Vagina (tissue), 2 donors: ENCODE measurements around the gene GEMIN7. TPM values are rescaled to one million over a fixed set of nuclear protein-coding genes. Genes with fewer than 3 reads are reported as not detected.

ENCODE experiments used
- DNase-seq, 2 donors: peaks; one replicate each; pipeline ENCODE4 v3.0.0-alpha.2; 2017; ENCODE audit errors: extremely low spot score in 2 of 2
- H3K27ac ChIP-seq: fragments of 200-600 bp; sonication (generic); one replicate; pipeline ENCODE4 v1.5.1; 2019
- H3K27me3 ChIP-seq: fragments of 200-600 bp; sonication (generic); one replicate; pipeline ENCODE4 v1.5.1; 2019
- H3K36me3 ChIP-seq, 2 donors: fragments of 200-600 bp; sonication (generic); one replicate each; pipeline ENCODE4 v1.5.1; 2017 to 2019
- H3K4me1 ChIP-seq: fragments of 200-600 bp; sonication (generic); one replicate; pipeline ENCODE4 v1.5.1; 2019
- H3K4me3 ChIP-seq, 2 donors: fragments of 200-600 bp; sonication (generic); 1 replicate in 1 of 2; 2 replicates in 1 of 2; pipeline ENCODE4 v1.5.1; 2016 to 2019
- H3K9me3 ChIP-seq: fragments of 200-600 bp; sonication (generic); one replicate; pipeline ENCODE4 v1.5.1; 2019
- CTCF ChIP-seq, 3 experiments: fragments of 450-650 bp in 2 of 3; fragments of 200-600 bp in 1 of 3; sonication (generic) in 1 of 3; IDR thresholded peaks; one replicate each; pipeline ENCODE4 v1.5.1; 2017 to 2019; ENCODE audit warnings: antibody characterized with exemption in 3 of 3, mild to moderate bottlenecking in 2 of 3, moderate library complexity in 2 of 3
- POLR2A ChIP-seq, 2 donors: fragments of 450-650 bp; IDR thresholded peaks; one replicate each; pipeline ENCODE4 v1.6.1; 2017; ENCODE audit warnings: antibody characterized with exemption in 2 of 2, mild to moderate bottlenecking in 2 of 2, moderate library complexity in 2 of 2
- POLR2AphosphoS5 ChIP-seq, 2 donors: sonication (generic); formaldehyde crosslinking; IDR thresholded peaks; one replicate each; pipeline ENCODE4 v1.9.0; 2017; ENCODE audit warnings: antibody characterized with exemption in 2 of 2, mild to moderate bottlenecking in 2 of 2, low read depth in 1 of 2; ENCODE audit not compliant: insufficient read depth in 1 of 2
- intact Hi-C: fragments of 100-400 bp; cut with DNase I; formaldehyde crosslinking; loops from one replicate; pipeline ENCODE4 v1.15.1; 2023
- total RNA-seq: library from RNA; depleted of rRNA; stranded (reverse); fragments of >200 nt; gene quantifications from one replicate; pipeline ENCODE4 v1.2.3, GENCODE V29; 2016

Gene GEMIN7
- total RNA-seq, 1 donor from 2014 or later: 42.0 TPM

GRCh38 chr19:45059258-45059965 is 19.6 kb upstream of the GEMIN7 start:
- no peaks in the 10 kb centered on the region for H3K4me1 ChIP-seq
- H3K4me3 ChIP-seq: no peak overlapping the region
- no peaks in the 10 kb centered on the region for H3K9me3 ChIP-seq
- no peaks in the 10 kb centered on the region for H3K27me3 ChIP-seq
- peak in 1 of 2 donors; percentile 19 for TF ChIP-seq POLR2AphosphoS5 (IDR thresholded peaks at IDR 0.05; ENCODE audit: insufficient read depth in 1 of 2, low read depth in 1 of 2)
- TF ChIP-seq CTCF (IDR thresholded peaks at IDR 0.05): peak; percentile 55 to 70 (median 64)
- TF ChIP-seq POLR2A (IDR thresholded peaks at IDR 0.05): no peak
- DNase-seq: no peak
- intact Hi-C loops: no loop called here
- peaks cover 10 to 97% of the 10 kb centered on the region in 2 donors for H3K36me3 ChIP-seq
- no peak overlapping the region for H3K27ac ChIP-seq

GRCh38 chr19:45061965-45062364 is 17.1 kb upstream of the GEMIN7 start:
- no peak overlapping the region for H3K27ac ChIP-seq
- DNase-seq: no peak
- H3K36me3 ChIP-seq: peaks cover 10 to 91% of the 10 kb centered on the region in 2 donors
- H3K4me1 ChIP-seq: no peaks in the 10 kb centered on the region
- no peaks in the 10 kb centered on the region for H3K27me3 ChIP-seq
- intact Hi-C loops: no loop called here
- TF ChIP-seq CTCF (IDR thresholded peaks at IDR 0.05): no peak
- TF ChIP-seq POLR2AphosphoS5 (IDR thresholded peaks at IDR 0.05; ENCODE audit: insufficient read depth in 1 of 2, low read depth in 1 of 2): no peak
- no peak for TF ChIP-seq POLR2A (IDR thresholded peaks at IDR 0.05)
- no peaks in the 10 kb centered on the region for H3K9me3 ChIP-seq
- no peak overlapping the region for H3K4me3 ChIP-seq

GRCh38 chr19:45063851-45064801 is 14.9 kb upstream of the GEMIN7 start:
- TF ChIP-seq POLR2AphosphoS5 (IDR thresholded peaks at IDR 0.05; ENCODE audit: insufficient read depth in 1 of 2, low read depth in 1 of 2): no peak
- no peak for TF ChIP-seq CTCF (IDR thresholded peaks at IDR 0.05)
- no peak for TF ChIP-seq POLR2A (IDR thresholded peaks at IDR 0.05)
- Histone ChIP-seq H3K36me3 (peaks cover 4 to 90% of the 10 kb centered on the region in 2 donors), H3K27ac (no peak overlapping the region), H3K27me3 (no peaks in the 10 kb centered on the region), H3K4me3 (no peak overlapping the region), H3K4me1 (no peaks in the 10 kb centered on the region), H3K9me3 (no peaks in the 10 kb centered on the region)
- intact Hi-C loops: no loop called here
- no peak for DNase-seq

GRCh38 chr19:45066921-45067661 is 12.0 kb upstream of the GEMIN7 start:
- intact Hi-C loops: no loop called here

More at GRCh38 chr19:45066921-45067661, 12.0 kb upstream of the GEMIN7 start:
- Histone ChIP-seq H3K4me1 (peaks cover 17% of the 10 kb centered on the region), H3K27me3 (no peaks in the 10 kb centered on the region), H3K9me3 (no peaks in the 10 kb centered on the region), H3K4me3 (no peak overlapping the region), H3K36me3 (peaks cover 7 to 90% of the 10 kb centered on the region in 2 donors), H3K27ac (no peak overlapping the region)
- DNase-seq: no peak
- TF ChIP-seq POLR2AphosphoS5 (IDR thresholded peaks at IDR 0.05; ENCODE audit: insufficient read depth in 1 of 2, low read depth in 1 of 2): no peak
- no peak for TF ChIP-seq CTCF (IDR thresholded peaks at IDR 0.05)
- no peak for TF ChIP-seq POLR2A (IDR thresholded peaks at IDR 0.05)
